ENCODE measurements around the gene NCOA1. TPM values are rescaled to one million over a fixed set of nuclear protein-coding genes. Genes with fewer than 3 reads are reported as not detected.

NCOA1 gene
- total RNA-seq, 2 experiments from 2014 or later = 6.1 to 12.1 TPM

GRCh38 chr2:24730481-24730880, 239.4 kb downstream of the NCOA1 start:
- Histone ChIP-seq H2AFZ (ENCODE audit: low read length) (no peak overlapping the region), H3K4me1 (ENCODE audit: insufficient read depth, low read length, poor library complexity, severe bottlenecking) (no peaks in the 10 kb centered on the region), H3K9me2 (ENCODE audit: insufficient read depth, low read length) (no peaks in the 10 kb centered on the region), H4K20me1 (ENCODE audit: insufficient read depth, low read length) (no peaks in the 10 kb centered on the region), H3K4me3 (ENCODE audit: low read depth, low read length, poor library complexity, severe bottlenecking) (no peak overlapping the region), H3K27ac (ENCODE audit: low read depth, low read length, poor library complexity, severe bottlenecking) (no peak overlapping the region), H3K4me2 (ENCODE audit: low read length) (no peak overlapping the region), H3K79me2 (ENCODE audit: insufficient read depth, low read depth, low read length) (no peaks in the 10 kb centered on the region), H3K36me3 (ENCODE audit: insufficient read depth, low read length) (no peaks in the 10 kb centered on the region), H3K9me3 (ENCODE audit: low read length) (no peaks in the 10 kb centered on the region)
- intact Hi-C loops (cut with micrococcal nuclease; ENCODE audit: unreplicated experiment) = no loop called here
- no TSS peak for BruUV-seq (replicated peaks)
- TF ChIP-seq EZH2phosphoT487 (IDR thresholded peaks at IDR 0.05; ENCODE audit: borderline replicate concordance, low read depth, low read length) = no peak
- TF ChIP-seq, protein P1, sequence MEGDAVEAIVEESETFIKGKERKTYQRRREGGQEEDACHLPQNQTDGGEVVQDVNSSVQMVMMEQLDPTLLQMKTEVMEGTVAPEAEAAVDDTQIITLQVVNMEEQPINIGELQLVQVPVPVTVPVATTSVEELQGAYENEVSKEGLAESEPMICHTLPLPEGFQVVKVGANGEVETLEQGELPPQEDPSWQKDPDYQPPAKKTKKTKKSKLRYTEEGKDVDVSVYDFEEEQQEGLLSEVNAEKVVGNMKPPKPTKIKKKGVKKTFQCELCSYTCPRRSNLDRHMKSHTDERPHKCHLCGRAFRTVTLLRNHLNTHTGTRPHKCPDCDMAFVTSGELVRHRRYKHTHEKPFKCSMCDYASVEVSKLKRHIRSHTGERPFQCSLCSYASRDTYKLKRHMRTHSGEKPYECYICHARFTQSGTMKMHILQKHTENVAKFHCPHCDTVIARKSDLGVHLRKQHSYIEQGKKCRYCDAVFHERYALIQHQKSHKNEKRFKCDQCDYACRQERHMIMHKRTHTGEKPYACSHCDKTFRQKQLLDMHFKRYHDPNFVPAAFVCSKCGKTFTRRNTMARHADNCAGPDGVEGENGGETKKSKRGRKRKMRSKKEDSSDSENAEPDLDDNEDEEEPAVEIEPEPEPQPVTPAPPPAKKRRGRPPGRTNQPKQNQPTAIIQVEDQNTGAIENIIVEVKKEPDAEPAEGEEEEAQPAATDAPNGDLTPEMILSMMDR (conservative IDR thresholded peaks at IDR 0.05; ENCODE audit: low read length) = no peak
- ChIA-PET CTCF (ENCODE audit: unreplicated experiment) (no interaction called here), POLR2A (no interaction called here)
- no peak for DNase-seq (ENCODE audit: low spot score)

GRCh38 chr2:24731040-24731439, 240.0 kb downstream of the NCOA1 start:
- Histone ChIP-seq H3K79me2 (ENCODE audit: insufficient read depth, low read depth, low read length) (no peaks in the 10 kb centered on the region), H3K9me3 (ENCODE audit: low read length) (no peaks in the 10 kb centered on the region), H3K4me3 (ENCODE audit: low read depth, low read length, poor library complexity, severe bottlenecking) (no peak overlapping the region), H3K27ac (ENCODE audit: low read depth, low read length, poor library complexity, severe bottlenecking) (no peak overlapping the region), H4K20me1 (ENCODE audit: insufficient read depth, low read length) (no peaks in the 10 kb centered on the region), H3K9me2 (ENCODE audit: insufficient read depth, low read length) (no peaks in the 10 kb centered on the region), H3K4me2 (ENCODE audit: low read length) (no peak overlapping the region), H3K4me1 (ENCODE audit: insufficient read depth, low read length, poor library complexity, severe bottlenecking) (no peaks in the 10 kb centered on the region), H2AFZ (ENCODE audit: low read length) (no peak overlapping the region), H3K36me3 (ENCODE audit: insufficient read depth, low read length) (no peaks in the 10 kb centered on the region)
- BruUV-seq (replicated peaks) = no TSS peak
- POLR2A ChIA-PET = interaction anchor here (0.6 to 0.7 kb wide), 3 partner anchors 46 to 423 kb away, joined by 3 to 4 read pairs (median 4); no protein-coding TSS in a partner anchor
- DNase-seq (ENCODE audit: low spot score) = no peak
- CTCF ChIA-PET (ENCODE audit: unreplicated experiment) = no interaction called here
- TF ChIP-seq EZH2phosphoT487 (IDR thresholded peaks at IDR 0.05; ENCODE audit: borderline replicate concordance, low read depth, low read length) = no peak
- TF ChIP-seq, protein P1 (conservative IDR thresholded peaks at IDR 0.05; ENCODE audit: low read length) = no peak
- intact Hi-C loops (cut with micrococcal nuclease; ENCODE audit: unreplicated experiment) = no loop called here

DNA sequence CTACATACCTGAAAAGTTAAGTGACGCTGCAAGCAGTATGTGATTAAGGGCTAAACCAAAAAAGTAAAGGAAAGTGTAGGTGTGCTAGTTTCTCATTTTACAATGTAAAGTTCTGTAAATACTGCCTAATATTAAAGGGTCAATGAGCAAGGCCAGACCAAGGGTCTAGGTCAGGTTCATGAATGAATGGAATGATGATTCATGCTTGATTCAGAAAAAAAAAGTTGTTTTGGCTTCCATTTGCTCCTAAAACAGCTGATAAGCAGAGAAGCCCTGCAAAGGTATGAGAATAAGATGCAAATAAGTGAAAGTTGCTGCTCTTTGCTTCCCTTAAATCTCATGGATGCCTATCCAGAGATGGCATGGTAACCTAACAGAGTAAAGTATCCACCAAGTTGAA, 240.9 kb downstream of the NCOA1 start:
- Histone ChIP-seq H3K36me3 (ENCODE audit: insufficient read depth, low read length) (no peaks in the 10 kb centered on the region), H3K27ac (ENCODE audit: low read depth, low read length, poor library complexity, severe bottlenecking) (no peak overlapping the region), H3K9me2 (ENCODE audit: insufficient read depth, low read length) (no peaks in the 10 kb centered on the region), H2AFZ (ENCODE audit: low read length) (no peak overlapping the region), H3K4me1 (ENCODE audit: insufficient read depth, low read length, poor library complexity, severe bottlenecking) (no peaks in the 10 kb centered on the region), H3K4me3 (ENCODE audit: low read depth, low read length, poor library complexity, severe bottlenecking) (no peak overlapping the region), H4K20me1 (ENCODE audit: insufficient read depth, low read length) (no peaks in the 10 kb centered on the region), H3K79me2 (ENCODE audit: insufficient read depth, low read depth, low read length) (no peaks in the 10 kb centered on the region), H3K4me2 (ENCODE audit: low read length) (no peak overlapping the region), H3K9me3 (ENCODE audit: low read length) (no peaks in the 10 kb centered on the region)
- CTCF ChIA-PET (ENCODE audit: unreplicated experiment) = no interaction called here
- DNase-seq (ENCODE audit: low spot score) = no peak
- no TSS peak for BruUV-seq (replicated peaks)
- TF ChIP-seq EZH2phosphoT487 (IDR thresholded peaks at IDR 0.05; ENCODE audit: borderline replicate concordance, low read depth, low read length) = no peak
- TF ChIP-seq, protein P1 (conservative IDR thresholded peaks at IDR 0.05; ENCODE audit: low read length) = no peak
- POLR2A ChIA-PET = no interaction called here
- intact Hi-C loops (cut with micrococcal nuclease; ENCODE audit: unreplicated experiment) = no loop called here

All from OCI-LY7 (cell line).